RWPE1 (cell line): ENCODE data around the gene OR8J1.

ENCODE experiments used
- CTCF ChIA-PET: fragments of 350-600 bp; sonication (Branson Sonifier 250); formaldehyde crosslinking; extraction: SDS; loops from one replicate; lab custom pipeline; 2021; lab: Yijun Ruan, JAX
- POLR2A ChIA-PET: fragments of 400-600 bp; formaldehyde crosslinking; extraction: SDS; loops from one replicate; lab custom pipeline; 2020; ENCODE audit warnings: antibody characterized with exemption; ENCODE audit not compliant: low non-redundant PET; lab: Yijun Ruan, JAX
- DNase-seq: peaks from one replicate; pipeline ENCODE4 v3.0.0; 2012; ENCODE audit warnings: low spot score
- H3K27ac ChIP-seq: fragments of 450-650 bp; 2 replicates; pipeline ENCODE4 v1.5.1; 2017
- TF ChIP-seq, protein P1 (sequence below): fragments of 450-650 bp; conservative IDR thresholded peaks from 2 replicates; pipeline ENCODE4 v1.5.1; 2017; ENCODE audit warnings: low read depth, mild to moderate bottlenecking

OR8J1 gene

DNA sequence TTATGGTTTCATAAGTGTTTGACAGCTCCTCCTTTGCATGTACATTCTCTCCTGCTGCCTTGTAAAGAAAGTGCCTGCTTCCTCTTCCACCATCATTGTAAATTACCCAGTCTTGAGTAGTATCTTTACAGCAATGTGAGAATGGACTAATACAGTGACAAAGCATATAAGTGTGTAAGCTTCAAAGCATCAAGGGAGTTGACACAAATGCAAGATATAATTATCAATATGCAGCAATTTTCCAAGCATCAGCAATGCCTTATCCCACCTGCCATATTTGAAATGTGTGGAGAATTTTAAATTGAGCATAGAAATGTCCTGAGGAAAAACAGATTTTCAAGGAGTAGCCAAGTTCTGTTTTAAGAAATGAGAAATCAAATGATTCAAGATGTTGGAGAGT is 56.7 kb downstream of the OR8J1 start:
- POLR2A ChIA-PET = no interaction called here
- H3K27ac ChIP-seq = no peak overlapping the region
- CTCF ChIA-PET = no interaction called here
- TF ChIP-seq, protein P1, sequence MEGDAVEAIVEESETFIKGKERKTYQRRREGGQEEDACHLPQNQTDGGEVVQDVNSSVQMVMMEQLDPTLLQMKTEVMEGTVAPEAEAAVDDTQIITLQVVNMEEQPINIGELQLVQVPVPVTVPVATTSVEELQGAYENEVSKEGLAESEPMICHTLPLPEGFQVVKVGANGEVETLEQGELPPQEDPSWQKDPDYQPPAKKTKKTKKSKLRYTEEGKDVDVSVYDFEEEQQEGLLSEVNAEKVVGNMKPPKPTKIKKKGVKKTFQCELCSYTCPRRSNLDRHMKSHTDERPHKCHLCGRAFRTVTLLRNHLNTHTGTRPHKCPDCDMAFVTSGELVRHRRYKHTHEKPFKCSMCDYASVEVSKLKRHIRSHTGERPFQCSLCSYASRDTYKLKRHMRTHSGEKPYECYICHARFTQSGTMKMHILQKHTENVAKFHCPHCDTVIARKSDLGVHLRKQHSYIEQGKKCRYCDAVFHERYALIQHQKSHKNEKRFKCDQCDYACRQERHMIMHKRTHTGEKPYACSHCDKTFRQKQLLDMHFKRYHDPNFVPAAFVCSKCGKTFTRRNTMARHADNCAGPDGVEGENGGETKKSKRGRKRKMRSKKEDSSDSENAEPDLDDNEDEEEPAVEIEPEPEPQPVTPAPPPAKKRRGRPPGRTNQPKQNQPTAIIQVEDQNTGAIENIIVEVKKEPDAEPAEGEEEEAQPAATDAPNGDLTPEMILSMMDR = no peak
- no peak for DNase-seq
